Gastroesophageal sphincter (tissue), 4 donors: Measurements from ENCODE around the gene KCNE5. TPM values are rescaled to one million over a fixed set of nuclear protein-coding genes. Genes with fewer than 3 reads are reported as not detected.

Experiments
- ATAC-seq: fragments of 150-250 bp; one replicate; pipeline ENCODE4 v1.9.1; 2016; ENCODE audit warnings: mild to moderate bottlenecking, moderate library complexity
- H3K27ac ChIP-seq, 4 donors: fragments of 200-600 bp; sonication (generic) in 3 of 4; 1 replicate in 3 of 4; 2 replicates in 1 of 4; pipeline ENCODE4 v1.5.1; 2016 to 2019
- H3K27me3 ChIP-seq: fragments of 200-600 bp; sonication (generic); one replicate; pipeline ENCODE4 v1.5.1; 2019
- H3K36me3 ChIP-seq, 2 donors: fragments of 200-600 bp; sonication (generic); one replicate each; pipeline ENCODE4 v1.5.1; 2019; ENCODE audit warnings: control low read depth in 1 of 2
- H3K4me1 ChIP-seq, 3 donors: fragments of 200-600 bp; sonication (generic); 1 replicate in 2 of 3; 2 replicates in 1 of 3; pipeline ENCODE4 v1.5.1; 2016 to 2019; ENCODE audit warnings: control low read depth in 2 of 3
- H3K4me3 ChIP-seq, 2 donors: fragments of 200-600 bp; sonication (generic); one replicate each; pipeline ENCODE4 v1.5.1; 2019; ENCODE audit warnings: mild to moderate bottlenecking in 1 of 2, moderate library complexity in 1 of 2
- H3K9me3 ChIP-seq, 3 donors: fragments of 200-600 bp; sonication (generic); one replicate each; pipeline ENCODE4 v1.5.1; 2017 to 2019; ENCODE audit warnings: control low read depth in 2 of 3
- CTCF ChIP-seq, 4 experiments: fragments of 200-600 bp in 2 of 4; fragments of 450-650 bp in 2 of 4; sonication (generic) in 1 of 4; IDR thresholded peaks; one replicate each; pipeline ENCODE4 v1.5.1; 2017 to 2019; ENCODE audit warnings: antibody characterized with exemption in 4 of 4, mild to moderate bottlenecking in 2 of 4, moderate library complexity in 2 of 4
- EP300 ChIP-seq: sonication (generic); formaldehyde crosslinking; IDR thresholded peaks from one replicate; pipeline ENCODE4 v1.6.1; 2017; ENCODE audit warnings: antibody characterized with exemption, mild to moderate bottlenecking
- POLR2A ChIP-seq, 2 donors: fragments of 450-650 bp; IDR thresholded peaks; one replicate each; pipeline ENCODE4 v1.6.1; 2017; ENCODE audit warnings: antibody characterized with exemption in 2 of 2, mild to moderate bottlenecking in 2 of 2, moderate library complexity in 1 of 2
- POLR2AphosphoS5 ChIP-seq: sonication (generic); formaldehyde crosslinking; IDR thresholded peaks from one replicate; pipeline ENCODE4 v1.6.1; 2017; ENCODE audit warnings: antibody characterized with exemption
- WGBS, 2 donors: methylation state at CpG; one replicate each; pipeline ENCODE4 v1.1.5; 2018; ENCODE audit warnings: low coverage in 1 of 2; 5-methylcytosine and 5-hydroxymethylcytosine counted together
- total RNA-seq, 4 donors: library from RNA; depleted of rRNA; stranded (reverse); fragments of >200 nt; gene quantifications; one replicate each; pipeline ENCODE4 v1.1.0, GENCODE V29; 2016

KCNE5 gene
- total RNA-seq, 4 donors from 2014 or later: 0.35 to 0.42 TPM; not detected in 2

- WGBS, 2 donors: 60 to 70% methylated on average over 5 to 6 of the region's 6 CpGs
- H3K27ac ChIP-seq: no peak overlapping the region
- no peaks in the 10 kb centered on the region for H3K36me3 ChIP-seq
- H3K9me3 ChIP-seq: no peaks in the 10 kb centered on the region
- H3K27me3 ChIP-seq: no peaks in the 10 kb centered on the region
- H3K4me3 ChIP-seq: no peak overlapping the region
- no peak for ATAC-seq
- no peaks in the 10 kb centered on the region for H3K4me1 ChIP-seq
- TF ChIP-seq POLR2A (IDR thresholded peaks at IDR 0.05) (no peak), POLR2AphosphoS5 (no peak), CTCF (IDR thresholded peaks at IDR 0.05) (no peak)
Observed at GRCh38 chrX:109614951-109615350, 10.0 kb downstream of the KCNE5 start.

GRCh38 chrX:109601486-109601885 is 23.5 kb downstream of the KCNE5 start:
- H3K27ac ChIP-seq: no peak overlapping the region
- no peak overlapping the region for H3K4me3 ChIP-seq
- H3K27me3 ChIP-seq: no peaks in the 10 kb centered on the region
- ATAC-seq: no peak
- TF ChIP-seq POLR2A (IDR thresholded peaks at IDR 0.05) (no peak), EP300 (no peak), CTCF (IDR thresholded peaks at IDR 0.05) (no peak), POLR2AphosphoS5 (no peak)
- no peaks in the 10 kb centered on the region for H3K9me3 ChIP-seq
- no peaks in the 10 kb centered on the region for H3K4me1 ChIP-seq
- 58% methylated on average over 5 of the region's 5 CpGs; no CpG with 5 or more reads in 1 of the 2 donors for WGBS, 2 donors
- H3K36me3 ChIP-seq: no peaks in the 10 kb centered on the region

- 0 to 31% methylated on average over 9 to 10 of the region's 16 CpGs for WGBS, 2 donors
- Histone ChIP-seq H3K4me1 (no peaks in the 10 kb centered on the region), H3K4me3 (no peak overlapping the region), H3K27ac (no peak overlapping the region), H3K27me3 (no peaks in the 10 kb centered on the region), H3K36me3 (no peaks in the 10 kb centered on the region), H3K9me3 (no peaks in the 10 kb centered on the region)
- TF ChIP-seq POLR2AphosphoS5: no peak
- no peak for TF ChIP-seq POLR2A (IDR thresholded peaks at IDR 0.05)
- no peak for TF ChIP-seq CTCF (IDR thresholded peaks at IDR 0.05)
- TF ChIP-seq EP300: no peak
- no peak for ATAC-seq
Observed at GRCh38 chrX:109600237-109600651, 24.7 kb downstream of the KCNE5 start.

GRCh38 chrX:109596015-109596414 is 29.0 kb downstream of the KCNE5 start:
- no peak overlapping the region for H3K4me3 ChIP-seq
- no peaks in the 10 kb centered on the region for H3K4me1 ChIP-seq
- no peaks in the 10 kb centered on the region for H3K27me3 ChIP-seq
- H3K36me3 ChIP-seq: no peaks in the 10 kb centered on the region
- H3K27ac ChIP-seq: no peak overlapping the region
- no peaks in the 10 kb centered on the region for H3K9me3 ChIP-seq
- ATAC-seq: no peak
- TF ChIP-seq CTCF (IDR thresholded peaks at IDR 0.05) (no peak), POLR2A (IDR thresholded peaks at IDR 0.05) (no peak), POLR2AphosphoS5 (no peak), EP300 (no peak)
- WGBS, 2 donors: 70 to 78% methylated on average over 3 of the region's 3 CpGs

- no peak for ATAC-seq
- H3K36me3 ChIP-seq: no peaks in the 10 kb centered on the region
- H3K27me3 ChIP-seq: no peaks in the 10 kb centered on the region
- no peak overlapping the region for H3K27ac ChIP-seq
- H3K9me3 ChIP-seq: no peaks in the 10 kb centered on the region
- H3K4me3 ChIP-seq: no peak overlapping the region
- TF ChIP-seq POLR2AphosphoS5 (no peak), POLR2A (IDR thresholded peaks at IDR 0.05) (no peak), CTCF (IDR thresholded peaks at IDR 0.05) (no peak), EP300 (no peak)
- WGBS, 2 donors: 68 to 70% methylated on average over 2 to 4 of the region's 4 CpGs
- no peaks in the 10 kb centered on the region for H3K4me1 ChIP-seq
Observed at GRCh38 chrX:109590176-109590575, 34.8 kb downstream of the KCNE5 start.
